Kidney (tissue), 14 donors: ENCODE data around the gene GPNMB. TPM values are rescaled to one million over a fixed set of nuclear protein-coding genes. Genes with fewer than 3 reads are reported as not detected.
A peak's percentile ranks its signal among the peaks of the same experiment; 100 is the strongest.

Source experiments
- DNase-seq, 5 donors: peaks; one replicate each; pipeline ENCODE4 v3.0.0-alpha.2; 2013 to 2020
- FAIRE-seq: peaks from 2 replicates; lab custom pipeline; 2012; peaks lifted over from hg19 to GRCh38; lab: Jason Lieb, UNC
- H3K27ac ChIP-seq, 2 donors: one replicate each; pipeline ENCODE4 v1.7.0; 2013; ENCODE audit warnings: low read depth in 2 of 2, low read length in 2 of 2, inconsistent platforms in 1 of 2
- H3K27me3 ChIP-seq: one replicate; pipeline ENCODE4 v1.7.1; 2013; ENCODE audit warnings: low read length, inconsistent platforms; ENCODE audit not compliant: control insufficient read depth, insufficient read depth
- H3K36me3 ChIP-seq, 3 donors: one replicate each; pipeline versions ENCODE4 v1.7.0 to v1.7.1; 2013; ENCODE audit warnings: low read length in 3 of 3, control low read depth in 1 of 3, inconsistent platforms in 1 of 3; ENCODE audit not compliant: insufficient read depth in 3 of 3, control insufficient read depth in 2 of 3
- H3K4me1 ChIP-seq, 3 donors: one replicate each; pipeline versions ENCODE4 v1.7.0 to v1.7.1; 2013; ENCODE audit warnings: low read length in 3 of 3, inconsistent platforms in 1 of 3, low read depth in 1 of 3; ENCODE audit not compliant: control insufficient read depth in 2 of 3, insufficient read depth in 2 of 3
- H3K4me3 ChIP-seq, 3 donors: one replicate each; pipeline versions ENCODE4 v1.7.0 to v1.8.1; 2013; ENCODE audit warnings: low read length in 3 of 3, control low read depth in 1 of 3, inconsistent platforms in 1 of 3
- H3K9ac ChIP-seq, 3 donors: one replicate each; pipeline versions ENCODE4 v1.7.0 to v1.7.1; 2013; ENCODE audit warnings: low read length in 3 of 3, control low read depth in 1 of 3, inconsistent platforms in 1 of 3
- H3K9me3 ChIP-seq, 3 donors: one replicate each; pipeline versions ENCODE4 v1.7.0 to v1.7.1; 2013; ENCODE audit warnings: low read length in 3 of 3, control low read depth in 1 of 3, inconsistent platforms in 1 of 3; ENCODE audit not compliant: control insufficient read depth in 2 of 3, insufficient read depth in 1 of 3
- CTCF ChIP-seq: IDR thresholded peaks from 3 replicates; pipeline ENCODE4 v1.5.1; 2012; ENCODE audit warnings: mild to moderate bottlenecking, moderate library complexity, borderline replicate concordance; ENCODE audit not compliant: insufficient read depth; ENCODE audit errors: extremely low read depth
- intact Hi-C: fragments of 100-400 bp; cut with DNase I; formaldehyde crosslinking; loops from one replicate; pipeline ENCODE4 v1.11.1; 2022
- polyA plus RNA-seq: library from polyadenylated mRNA; stranded (reverse); fragments of 350-450 nt; fragmentation: Illumina TruSeq; extraction: RNeasy Lipid Tissue Mini Kit (QIAGEN cat#74804); gene quantifications from one replicate; pipeline ENCODE4 v1.2.3, GENCODE V29; 2014; ENCODE audit warnings: low read depth, low replicate concordance; ENCODE audit not compliant: insufficient read depth
- total RNA-seq: library from RNA; stranded (reverse); fragmentation: NEBNext Ultra II Directional; extraction: Animal tissue kit (Norgen Biotek cat#: 25700); gene quantifications from one replicate; pipeline ENCODE4 v1.2.1, GENCODE V29; 2021
- donor health status: control.
- donor health status: control.
- donor health status: control.
- donor health status: control.
- donor health status: control.
- donor health status: DM: yes; HTN: yes; CAD: no.
- donor health status: Normal renal cell carcinoma (clear cell type).

GPNMB gene
- total and polyA plus RNA-seq, 2 donors from 2014 or later, result 43.9 to 60.6 TPM

DNA sequence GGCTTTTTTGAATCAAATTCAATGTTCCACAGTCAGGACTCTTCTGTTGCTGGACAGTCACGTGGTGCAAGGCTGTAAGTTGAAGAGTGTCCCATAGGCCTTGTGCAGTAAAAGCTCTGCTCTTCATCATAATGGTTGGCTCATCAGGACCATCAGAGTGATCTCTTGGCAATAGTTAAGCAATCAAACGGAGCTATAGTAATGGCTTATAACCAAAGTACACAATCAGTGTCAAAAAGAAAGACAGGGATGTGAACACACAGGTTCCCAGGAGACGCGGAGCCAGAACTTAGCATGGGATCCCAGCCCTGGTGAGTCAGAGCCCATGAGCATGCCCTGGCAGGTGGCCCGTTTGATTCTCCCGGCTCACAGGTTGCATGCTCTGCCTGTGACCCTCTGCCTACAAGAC lies 10.8 kb upstream of the GPNMB start:
- H3K4me1 ChIP-seq, result no peaks in the 10 kb centered on the region
- TF ChIP-seq CTCF, result no peak
- DNase-seq (peak in 1 of 5 donors; percentile 83), FAIRE-seq (no peak)
- no peak overlapping the region for H3K4me3 ChIP-seq
- H3K27me3 ChIP-seq, result no peaks in the 10 kb centered on the region
- H3K9ac ChIP-seq, result no peak overlapping the region
- intact Hi-C loops, result no loop called here
- H3K27ac ChIP-seq, result no peak overlapping the region
- H3K9me3 ChIP-seq, result no peaks in the 10 kb centered on the region
- no peaks in the 10 kb centered on the region for H3K36me3 ChIP-seq

- FAIRE-seq, result no peak
- TF ChIP-seq CTCF, result no peak
These were observed 9.6 kb upstream of the GPNMB start for GRCh38 chr7:23237000-23237399.

GRCh38 chr7:23238983-23239652 lies 7.5 kb upstream of the GPNMB start:
- intact Hi-C loops, result no loop called here
- Histone ChIP-seq H3K9ac (no peak overlapping the region), H3K4me1 (no peaks in the 10 kb centered on the region), H3K36me3 (no peaks in the 10 kb centered on the region), H3K27ac (no peak overlapping the region), H3K27me3 (no peaks in the 10 kb centered on the region), H3K4me3 (no peak overlapping the region), H3K9me3 (no peaks in the 10 kb centered on the region)
- no peak for FAIRE-seq
- peak in 1 of 5 donors; percentile 41 for DNase-seq
- TF ChIP-seq CTCF, result no peak

More at GRCh38 chr7:23237000-23237399, 9.6 kb upstream of the GPNMB start:
- Histone ChIP-seq H3K36me3 (no peaks in the 10 kb centered on the region), H3K27ac (no peak overlapping the region), H3K4me1 (no peaks in the 10 kb centered on the region), H3K9me3 (no peaks in the 10 kb centered on the region), H3K9ac (no peak overlapping the region), H3K27me3 (no peaks in the 10 kb centered on the region), H3K4me3 (no peak overlapping the region)
- DNase-seq, result no peak
- intact Hi-C loops, result no loop called here
